Measurements from ENCODE around the gene SEPHS2. TPM values are rescaled to one million over a fixed set of nuclear protein-coding genes. Genes with fewer than 3 reads are reported as not detected.

Gene SEPHS2
- total RNA-seq, 1 donor from 2014 or later = 7.8 TPM

GRCh38 chr16:30430428-30430970, 15.2 kb downstream of the SEPHS2 start:
- DNase-seq (ENCODE audit: low read depth) = no peak

- peak; percentile 99 for DNase-seq (ENCODE audit: low read depth)
Observed at GRCh38 chr16:30429678-30430427, 15.8 kb downstream of the SEPHS2 start, which contains the start of gene DCTPP1. TSS of gene DCTPP1 (minus strand) at chr16:30430030. CDS start at chr16:30429980, 50 bp downstream.

GRCh38 chr16:30429418-30429677, 16.3 kb downstream of the SEPHS2 start:
- DNase-seq (ENCODE audit: low read depth) = no peak

- no peak for DNase-seq (ENCODE audit: low read depth)
Observed at GRCh38 chr16:30428055-30428454, 17.6 kb downstream of the SEPHS2 start.

GRCh38 chr16:30421010-30421409, 24.7 kb downstream of the SEPHS2 start:
- DNase-seq (ENCODE audit: low read depth) = no peak

DNA sequence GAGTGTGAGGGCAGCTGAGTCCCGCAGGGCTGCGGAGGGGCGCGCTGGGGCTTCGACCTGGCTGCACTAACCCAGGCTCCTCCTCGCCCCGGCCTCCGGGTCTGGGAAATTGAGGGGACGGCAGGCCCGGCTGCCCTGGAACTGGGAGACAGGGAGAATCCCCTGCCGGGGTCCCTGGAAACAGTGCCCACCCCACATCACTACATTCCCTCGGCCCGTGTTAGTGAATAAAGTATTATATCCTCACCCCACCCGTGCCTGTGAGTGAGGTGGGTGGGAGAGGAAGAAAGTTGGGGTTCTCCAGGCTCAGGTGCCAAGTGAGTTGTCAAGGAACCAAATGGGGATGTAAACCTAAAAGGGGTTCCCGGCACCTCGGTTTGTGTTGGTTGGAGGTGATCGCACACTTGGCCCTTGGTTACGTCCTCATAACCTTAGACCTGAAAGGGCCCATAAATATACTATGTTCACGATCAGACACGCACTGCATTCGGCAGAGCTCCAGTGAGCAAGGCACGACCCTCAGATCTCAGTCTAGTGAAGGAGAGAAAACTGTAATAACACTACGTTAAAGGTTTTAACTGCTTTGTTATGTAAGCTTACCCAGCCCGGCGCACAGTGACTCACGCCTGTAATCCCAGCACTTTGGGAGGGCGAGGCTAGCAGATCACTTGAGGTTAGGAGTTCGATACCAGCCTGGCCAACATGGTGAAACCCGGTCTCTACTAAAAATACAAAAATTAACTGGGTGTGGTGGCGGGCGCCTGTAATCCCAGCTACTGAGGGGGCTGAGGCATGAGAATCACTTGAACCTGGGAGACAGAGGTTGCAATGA, 27.1 kb downstream of the SEPHS2 start:
- no peak for DNase-seq (ENCODE audit: low read depth)

- DNase-seq (ENCODE audit: low read depth) = peak; percentile 60
Observed at GRCh38 chr16:30417529-30418349, 27.9 kb downstream of the SEPHS2 start.

GRCh38 chr16:30416624-30417528, 28.8 kb downstream of the SEPHS2 start:
- DNase-seq (ENCODE audit: low read depth) = no peak

DNA sequence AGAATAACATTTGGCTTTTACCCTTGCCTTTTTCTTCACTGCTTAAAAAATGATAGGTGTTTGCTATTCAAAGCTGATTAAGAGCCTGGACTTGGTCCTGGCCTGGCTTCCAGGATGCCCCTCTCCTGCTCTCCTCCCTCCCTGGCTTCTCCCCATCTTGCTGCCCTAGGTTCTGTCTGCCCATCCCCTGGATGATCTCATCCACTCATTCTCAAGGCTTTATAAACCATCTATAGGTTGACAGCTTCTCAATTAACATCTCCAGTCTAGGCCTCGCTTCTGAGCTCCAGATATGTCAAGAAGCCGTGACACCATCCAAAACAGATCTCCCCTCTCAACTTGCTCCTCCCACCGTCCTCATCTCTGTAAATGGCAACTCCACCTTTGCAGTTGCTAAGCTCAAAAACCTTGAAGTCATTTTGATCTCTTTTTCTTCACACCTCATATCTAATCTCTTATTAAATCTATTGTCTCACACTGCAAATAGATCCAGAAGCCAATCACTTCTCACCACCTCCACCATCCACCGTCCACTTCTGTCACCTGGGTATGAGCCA, 29.5 kb downstream of the SEPHS2 start:
- no peak for DNase-seq (ENCODE audit: low read depth)

DNA sequence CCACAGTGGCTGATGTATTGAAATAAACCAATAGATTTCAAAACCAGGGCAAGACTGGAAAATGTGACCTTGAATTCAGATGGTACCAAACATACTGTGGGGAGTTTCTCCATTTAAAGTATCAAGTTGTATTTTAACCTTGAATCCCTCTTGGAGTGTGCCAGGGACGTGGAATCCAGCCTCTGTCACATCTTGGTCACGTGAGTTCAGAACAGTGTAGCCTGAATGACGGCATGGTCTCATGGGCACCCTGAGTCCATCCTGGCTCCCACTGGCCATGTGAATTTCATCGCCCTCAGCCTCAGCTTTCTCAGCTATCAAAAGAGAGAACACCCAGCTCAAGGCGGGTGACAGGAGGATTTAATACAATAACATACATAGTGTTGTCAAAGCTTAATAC, 31.5 kb downstream of the SEPHS2 start:
- no peak for DNase-seq (ENCODE audit: low read depth)

DNA sequence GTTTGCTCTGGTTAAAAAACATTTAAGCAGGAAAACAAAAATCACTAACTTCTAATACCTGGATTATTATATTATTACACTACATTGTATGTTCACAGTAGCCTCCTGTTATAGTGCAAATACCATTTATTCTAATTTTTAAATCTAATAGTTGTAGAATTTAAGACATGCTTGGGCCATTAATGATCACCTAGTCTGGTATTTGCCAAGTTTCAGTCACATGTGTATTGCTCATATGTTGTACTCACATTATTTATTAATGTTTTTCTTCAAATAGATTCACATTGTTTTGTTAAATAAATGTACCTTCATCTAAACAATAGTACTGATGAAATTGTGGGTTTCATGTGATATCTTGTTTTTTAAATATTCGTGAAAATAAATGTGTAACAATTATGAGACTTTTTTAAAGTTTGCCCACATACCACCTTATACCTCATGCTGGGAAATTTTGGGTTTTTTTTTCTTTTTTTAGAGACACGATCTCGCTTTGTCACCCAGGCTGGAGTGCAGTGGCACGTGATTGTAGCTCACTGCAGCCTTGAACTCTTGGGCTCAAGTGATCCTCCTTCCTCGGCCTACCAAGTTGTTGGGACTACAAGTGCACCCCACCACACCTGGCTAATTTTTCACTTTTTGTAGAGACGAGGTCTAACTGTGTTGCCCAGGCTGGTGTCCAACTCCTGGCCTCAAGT, 32.4 kb downstream of the SEPHS2 start:
- DNase-seq (ENCODE audit: low read depth) = no peak

DNA sequence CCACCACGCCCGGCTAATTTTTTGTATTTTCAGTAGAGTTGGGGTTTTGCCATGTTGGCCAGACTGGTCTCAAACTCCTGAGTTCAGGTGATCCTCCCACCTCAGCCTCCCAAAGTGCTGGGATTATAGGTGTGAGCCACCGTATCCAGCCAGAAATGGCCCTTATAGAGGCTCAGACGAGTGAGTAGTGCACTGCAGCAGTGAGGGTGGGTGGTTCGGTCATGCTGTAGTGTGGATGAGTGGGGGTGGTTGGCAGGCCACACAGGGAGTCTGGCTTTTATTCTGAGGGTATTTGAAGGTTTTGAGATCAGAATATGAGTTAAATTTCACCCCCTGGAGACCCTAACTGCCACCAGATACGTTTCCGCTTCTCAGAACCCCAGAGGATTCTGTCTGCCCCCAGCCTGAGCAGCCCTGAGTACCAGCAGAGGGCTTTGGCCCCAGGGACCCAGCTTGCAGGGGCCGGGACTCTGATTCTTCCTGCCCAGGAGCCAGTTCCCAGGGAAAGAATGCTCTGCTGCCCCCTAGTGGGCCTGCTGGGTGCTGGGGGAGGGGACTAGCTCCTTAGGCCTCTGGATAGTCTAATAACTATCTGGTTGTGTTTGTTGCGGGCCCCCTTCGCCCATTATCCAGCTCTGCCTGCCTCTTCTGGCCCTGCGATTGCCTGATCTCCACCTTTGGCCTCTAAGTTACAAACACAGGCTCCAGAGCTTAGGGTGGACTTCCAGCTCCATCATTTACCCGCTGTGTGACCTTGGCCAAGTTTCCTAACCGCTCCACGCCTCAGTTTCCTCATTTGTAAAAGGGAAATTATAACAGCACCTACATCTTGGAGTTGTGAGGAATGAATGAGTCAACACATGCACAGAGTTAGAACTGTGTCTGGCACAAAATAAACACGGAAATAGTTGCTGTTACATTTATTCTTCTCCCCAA, 36.3 kb downstream of the SEPHS2 start:
- DNase-seq (ENCODE audit: low read depth) = peak; percentile 92

- DNase-seq (ENCODE audit: low read depth) = no peak
Observed at GRCh38 chr16:30407804-30408534, 37.7 kb downstream of the SEPHS2 start.

DNA sequence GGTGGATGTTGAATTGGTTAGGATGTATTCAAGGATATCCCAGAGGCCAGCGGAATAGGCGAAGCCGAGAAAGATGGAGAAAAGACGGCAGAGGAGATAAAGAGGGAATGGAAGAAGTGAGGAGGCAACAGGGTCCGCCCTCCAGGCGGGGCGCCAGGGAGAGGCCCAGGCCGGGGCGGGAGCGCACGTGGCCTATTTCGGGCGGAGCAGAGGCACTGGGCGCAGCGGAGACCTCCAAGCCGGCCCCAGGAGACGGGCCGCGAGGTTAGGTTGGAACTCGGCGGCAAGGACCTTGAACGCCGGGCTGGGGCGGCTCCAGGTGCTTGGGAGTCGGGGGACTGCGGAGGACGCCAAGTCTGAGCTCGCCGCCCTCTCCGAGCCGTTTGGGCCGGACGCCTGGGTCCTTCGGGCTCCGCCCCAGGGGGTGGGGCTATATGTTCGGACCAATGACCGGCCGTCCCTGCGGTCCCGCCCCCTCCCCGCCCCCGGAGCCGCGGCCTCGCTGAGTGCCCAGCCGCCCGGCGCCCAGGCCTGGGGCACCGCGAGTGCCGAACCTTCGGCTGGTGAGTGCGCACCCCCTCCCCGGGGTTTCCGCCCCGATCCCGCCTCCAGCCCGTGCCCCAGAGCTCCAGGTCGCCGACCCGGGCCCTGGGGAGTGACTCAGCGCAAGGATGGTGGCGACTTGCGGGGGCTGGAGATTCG, 38.4 kb downstream of the SEPHS2 start, which contains the start of gene ZNF771:
TSS of gene ZNF771 (plus strand) at position 505 of the 702 bp plus-strand sequence. CDS start 448 bp downstream, outside the sequence.
- peak; percentile 92 for DNase-seq (ENCODE audit: low read depth)

DNA sequence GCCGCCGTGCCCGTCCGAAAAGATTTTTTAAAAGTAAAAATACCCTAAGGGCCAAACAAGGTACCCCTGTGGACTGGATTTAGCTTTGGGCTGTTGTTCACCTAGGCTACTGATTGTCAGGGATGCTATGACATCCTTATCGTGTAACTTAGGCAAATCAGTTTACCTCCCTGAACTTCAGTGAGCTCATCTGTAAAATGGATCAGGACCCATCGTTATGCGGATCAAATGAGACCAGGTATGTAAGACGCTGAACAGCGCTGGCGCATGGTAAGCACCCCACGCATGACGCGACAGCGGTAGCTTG, 38.9 kb downstream of the SEPHS2 start:
- DNase-seq (ENCODE audit: low read depth) = no peak

GRCh38 chr16:30401768-30402425, 43.8 kb downstream of the SEPHS2 start:
- no peak for DNase-seq (ENCODE audit: low read depth)
